Fibroblast of pulmonary artery (primary cell): ENCODE data around the gene DENND1B.

ENCODE experiments used
- DNase-seq: peaks from one replicate; pipeline ENCODE4 v3.0.0-alpha.2; 2010; ENCODE audit warnings: low read depth
- H3K4me3 ChIP-seq: replicated peaks from 2 replicates; pipeline ENCODE4 v1.5.1; 2011; ENCODE audit warnings: low read depth, mild to moderate bottlenecking, control low read depth, low read length, moderate library complexity
- TF ChIP-seq, protein P1 (sequence below): IDR thresholded peaks from 2 replicates; pipeline ENCODE4 v1.5.1; 2011; ENCODE audit warnings: mild to moderate bottlenecking, control low read depth, low read length, inconsistent platforms; ENCODE audit errors: missing control alignments

DENND1B gene

DNA sequence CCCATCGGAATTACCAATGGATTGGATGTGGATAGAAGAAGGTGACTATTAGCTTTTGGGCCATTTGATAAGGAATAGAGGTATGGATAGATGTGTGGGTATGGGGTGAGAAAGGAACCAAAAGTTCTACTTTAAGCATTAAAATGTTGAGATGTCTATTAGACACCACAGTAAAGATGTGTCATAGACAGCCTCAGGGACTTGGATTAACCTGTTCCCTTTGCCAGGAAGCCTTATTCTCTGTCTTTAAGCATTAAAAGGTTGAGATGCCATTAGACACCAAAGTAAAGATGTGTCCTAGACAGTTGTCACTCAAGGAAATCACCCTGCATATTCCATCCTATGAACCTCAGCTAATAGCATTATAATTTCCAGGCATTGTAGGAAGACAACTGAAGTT, 11.0 kb upstream of the DENND1B start:
- DNase-seq, result no peak
- TF ChIP-seq, protein P1, sequence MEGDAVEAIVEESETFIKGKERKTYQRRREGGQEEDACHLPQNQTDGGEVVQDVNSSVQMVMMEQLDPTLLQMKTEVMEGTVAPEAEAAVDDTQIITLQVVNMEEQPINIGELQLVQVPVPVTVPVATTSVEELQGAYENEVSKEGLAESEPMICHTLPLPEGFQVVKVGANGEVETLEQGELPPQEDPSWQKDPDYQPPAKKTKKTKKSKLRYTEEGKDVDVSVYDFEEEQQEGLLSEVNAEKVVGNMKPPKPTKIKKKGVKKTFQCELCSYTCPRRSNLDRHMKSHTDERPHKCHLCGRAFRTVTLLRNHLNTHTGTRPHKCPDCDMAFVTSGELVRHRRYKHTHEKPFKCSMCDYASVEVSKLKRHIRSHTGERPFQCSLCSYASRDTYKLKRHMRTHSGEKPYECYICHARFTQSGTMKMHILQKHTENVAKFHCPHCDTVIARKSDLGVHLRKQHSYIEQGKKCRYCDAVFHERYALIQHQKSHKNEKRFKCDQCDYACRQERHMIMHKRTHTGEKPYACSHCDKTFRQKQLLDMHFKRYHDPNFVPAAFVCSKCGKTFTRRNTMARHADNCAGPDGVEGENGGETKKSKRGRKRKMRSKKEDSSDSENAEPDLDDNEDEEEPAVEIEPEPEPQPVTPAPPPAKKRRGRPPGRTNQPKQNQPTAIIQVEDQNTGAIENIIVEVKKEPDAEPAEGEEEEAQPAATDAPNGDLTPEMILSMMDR, result no peak
- H3K4me3 ChIP-seq, result no peak overlapping the region

DNA sequence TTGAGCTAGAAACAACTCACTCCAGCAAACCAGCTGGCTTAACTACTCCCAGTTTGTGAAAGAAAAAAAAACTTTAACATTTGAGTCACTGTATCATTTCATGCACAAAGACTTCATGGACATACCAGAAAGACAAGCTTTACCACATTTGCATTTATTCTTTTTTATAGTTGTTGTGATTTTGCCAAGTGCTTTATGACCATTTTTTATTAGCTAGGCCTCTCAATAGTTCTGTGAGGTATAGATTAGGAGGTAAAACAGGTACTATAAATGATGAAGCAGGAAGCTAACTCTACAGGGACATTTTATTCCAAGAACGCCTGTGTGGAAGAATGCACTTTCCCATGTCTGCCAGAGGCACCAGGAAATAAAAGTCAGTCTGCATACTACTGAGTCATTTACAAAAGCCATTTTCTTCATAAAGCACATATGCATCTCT, 8.2 kb upstream of the DENND1B start:
- H3K4me3 ChIP-seq, result no peak overlapping the region
- TF ChIP-seq, protein P1, result no peak
- no peak for DNase-seq

DNA sequence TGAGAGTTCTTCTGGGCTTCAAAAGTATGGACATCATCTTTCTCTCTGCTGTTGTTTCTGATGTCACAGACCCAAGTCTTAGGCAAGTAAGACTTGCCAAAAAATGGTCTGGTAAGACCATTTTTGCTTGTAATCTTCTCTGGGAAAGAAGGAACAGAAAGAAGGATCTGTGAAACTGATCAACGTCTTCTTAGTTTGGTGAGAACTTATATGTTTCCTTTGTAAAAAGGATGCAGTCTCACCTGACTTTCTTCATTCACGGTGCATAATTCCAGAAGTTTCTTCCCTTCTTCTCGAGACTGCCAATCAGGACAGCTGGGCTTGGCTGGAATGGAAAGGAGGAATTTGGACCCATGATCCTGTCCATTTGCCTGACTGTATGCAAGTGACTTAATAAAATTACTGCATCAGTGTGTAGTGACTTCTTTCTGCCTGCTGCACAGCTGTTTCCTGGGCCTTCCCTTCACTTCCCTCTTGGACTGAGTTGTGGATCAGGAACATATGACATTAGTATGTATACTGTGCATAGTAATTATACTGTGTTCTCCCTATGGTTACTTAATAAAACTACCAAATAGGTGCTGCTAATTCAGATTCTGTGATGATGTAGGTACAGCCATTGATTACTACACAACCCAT, 7.6 kb upstream of the DENND1B start:
- TF ChIP-seq, protein P1, result no peak
- DNase-seq, result no peak

DNA sequence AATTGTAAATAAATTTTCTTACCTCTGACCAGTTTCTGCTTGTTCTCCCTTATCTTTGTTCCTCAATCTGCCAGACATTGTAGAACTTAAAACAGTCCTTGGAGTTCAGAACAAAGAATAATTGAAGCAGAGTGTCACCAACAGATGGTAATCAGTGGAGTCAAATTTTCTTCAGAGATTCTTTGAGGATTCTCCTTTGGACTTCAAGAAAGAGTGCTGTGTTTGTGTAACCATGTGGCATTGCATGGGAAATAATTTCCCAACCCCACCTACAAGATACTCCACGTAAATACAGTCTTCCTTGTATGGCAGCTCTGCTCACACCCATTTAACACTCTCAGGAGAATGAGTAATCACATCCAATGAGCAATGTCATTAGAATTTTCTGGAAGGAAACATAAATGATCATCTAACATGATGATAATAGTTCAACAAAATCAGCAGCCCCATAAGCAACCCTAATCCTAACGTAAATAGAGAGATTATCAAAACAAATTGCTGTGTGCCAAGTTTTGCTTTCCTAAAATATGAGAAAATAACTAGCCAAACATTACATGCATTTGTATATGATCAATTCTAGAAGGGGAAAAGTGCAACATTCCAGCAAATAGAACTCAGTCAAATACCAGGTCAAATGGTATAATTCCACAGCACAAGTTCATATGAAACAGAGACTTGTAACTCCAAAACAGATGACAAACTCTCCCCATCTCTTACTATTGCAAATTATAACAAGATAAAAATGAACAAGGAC, 6.9 kb upstream of the DENND1B start:
- no peak for DNase-seq
- TF ChIP-seq, protein P1, result no peak
- no peak overlapping the region for H3K4me3 ChIP-seq

More for the DNA sequence above, 7.6 kb upstream of the DENND1B start:
- H3K4me3 ChIP-seq, result no peak overlapping the region

DNA sequence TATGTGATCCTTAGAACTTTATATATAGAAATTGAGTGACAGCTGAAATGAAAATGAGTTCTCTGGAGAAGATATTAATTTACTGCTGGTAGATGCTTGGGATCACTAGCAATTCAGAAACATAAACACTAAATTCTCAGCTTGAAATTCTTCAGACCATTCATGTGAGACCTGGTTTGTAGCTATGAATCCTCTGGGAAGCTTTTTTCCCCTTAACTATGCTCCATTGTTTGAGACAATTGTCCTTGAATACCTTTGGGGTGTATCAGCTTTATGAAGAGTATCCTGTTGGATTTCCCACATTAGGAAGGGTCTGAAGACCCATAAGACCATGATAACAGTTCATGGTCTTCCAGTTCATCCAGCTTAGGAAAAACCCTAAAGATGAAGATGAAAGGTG, 4.6 kb upstream of the DENND1B start:
- no peak overlapping the region for H3K4me3 ChIP-seq
- no peak for DNase-seq
- TF ChIP-seq, protein P1, result no peak

DNA sequence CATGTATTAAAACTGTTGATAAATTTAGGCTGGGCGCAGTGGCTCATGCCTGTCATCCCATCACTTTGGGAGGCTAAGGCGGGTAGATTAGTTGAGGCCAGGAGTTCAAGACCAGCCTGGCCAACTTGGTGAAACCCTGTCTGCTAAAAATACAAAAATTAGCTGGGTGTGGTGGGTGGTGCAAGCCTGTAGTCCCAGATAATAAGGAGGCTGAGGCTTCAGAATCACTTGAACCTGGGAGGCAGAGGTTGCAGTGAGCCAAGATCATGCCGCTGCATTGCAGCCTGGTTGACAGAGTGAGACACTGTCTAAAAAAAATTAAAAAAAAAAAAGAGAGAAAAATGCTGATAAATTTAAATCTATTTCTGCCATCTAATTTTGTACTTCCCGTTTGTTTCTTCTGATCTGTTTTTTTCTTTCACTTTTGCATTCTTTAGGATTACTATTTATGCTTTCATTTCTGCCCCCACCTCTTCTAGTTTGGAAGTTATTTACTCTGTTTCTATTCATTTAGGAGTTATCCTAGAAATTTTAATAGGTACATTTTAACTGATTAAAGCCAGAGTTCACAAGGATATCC, 3.2 kb upstream of the DENND1B start:
- DNase-seq, result no peak
- H3K4me3 ChIP-seq, result no peak overlapping the region
- TF ChIP-seq, protein P1, result no peak
